Vagina (tissue), 2 donors: Measurements from ENCODE around the gene EXOC6.

ENCODE experiments used
- CTCF ChIP-seq, 3 experiments: fragments of 450-650 bp in 2 of 3; fragments of 200-600 bp in 1 of 3; sonication (generic) in 1 of 3; IDR thresholded peaks; one replicate each; pipeline ENCODE4 v1.5.1; 2017 to 2019; ENCODE audit warnings: antibody characterized with exemption in 3 of 3, mild to moderate bottlenecking in 2 of 3, moderate library complexity in 2 of 3
- POLR2A ChIP-seq, 2 donors: fragments of 450-650 bp; IDR thresholded peaks; one replicate each; pipeline ENCODE4 v1.6.1; 2017; ENCODE audit warnings: antibody characterized with exemption in 2 of 2, mild to moderate bottlenecking in 2 of 2, moderate library complexity in 2 of 2
- POLR2AphosphoS5 ChIP-seq, 2 donors: sonication (generic); formaldehyde crosslinking; IDR thresholded peaks; one replicate each; pipeline ENCODE4 v1.9.0; 2017; ENCODE audit warnings: antibody characterized with exemption in 2 of 2, mild to moderate bottlenecking in 2 of 2, low read depth in 1 of 2; ENCODE audit not compliant: insufficient read depth in 1 of 2

GRCh38 chr10:92931597-92931996 is 83.3 kb downstream of the EXOC6 start:
- TF ChIP-seq CTCF (IDR thresholded peaks at IDR 0.05) (no peak), POLR2A (IDR thresholded peaks at IDR 0.05) (no peak), POLR2AphosphoS5 (IDR thresholded peaks at IDR 0.05; ENCODE audit: insufficient read depth in 1 of 2, low read depth in 1 of 2) (no peak)
